Measurements from ENCODE around the gene LRP6.

GRCh38 chr12:12254553-12254952 is 12.3 kb downstream of the LRP6 start:
- no peak for TF ChIP-seq POLR2A (IDR thresholded peaks at IDR 0.05)
- no peak for TF ChIP-seq CTCF (IDR thresholded peaks at IDR 0.05)
